ENCODE data around the gene IKBKG.
"Not testable (repeated sequence)": the region's sequence is repeated elsewhere in the genome, so short reads cannot be mapped to it uniquely, and the experiment has no call there.

GRCh38 chrX:154558060-154558690, 10.8 kb downstream of the IKBKG start:
- not testable (repeated sequence) for TF ChIP-seq ZNF562 (CRISPR knock-in tag; IDR thresholded peaks at IDR 0.05; ENCODE audit: borderline replicate concordance); TCF7L2 (IDR thresholded peaks at IDR 0.05; ENCODE audit: low read depth, low read length); FOXA1 (IDR thresholded peaks at IDR 0.05); FOXA1 (CRISPR knock-in tag; IDR thresholded peaks at IDR 0.05); SMC3 (IDR thresholded peaks at IDR 0.05; ENCODE audit: low read length); HNRNPUL1 (IDR thresholded peaks at IDR 0.05; ENCODE audit: low read depth, low read length); ZZZ3 (CRISPR knock-in tag; IDR thresholded peaks at IDR 0.05; ENCODE audit: borderline replicate concordance); BORCS8-MEF2B (CRISPR knock-in tag; IDR thresholded peaks at IDR 0.05); CTCF (CRISPR knock-in tag; IDR thresholded peaks at IDR 0.05); ETV5 (CRISPR knock-in tag; IDR thresholded peaks at IDR 0.05; ENCODE audit: borderline replicate concordance)
- TF ChIP-seq, protein P1, sequence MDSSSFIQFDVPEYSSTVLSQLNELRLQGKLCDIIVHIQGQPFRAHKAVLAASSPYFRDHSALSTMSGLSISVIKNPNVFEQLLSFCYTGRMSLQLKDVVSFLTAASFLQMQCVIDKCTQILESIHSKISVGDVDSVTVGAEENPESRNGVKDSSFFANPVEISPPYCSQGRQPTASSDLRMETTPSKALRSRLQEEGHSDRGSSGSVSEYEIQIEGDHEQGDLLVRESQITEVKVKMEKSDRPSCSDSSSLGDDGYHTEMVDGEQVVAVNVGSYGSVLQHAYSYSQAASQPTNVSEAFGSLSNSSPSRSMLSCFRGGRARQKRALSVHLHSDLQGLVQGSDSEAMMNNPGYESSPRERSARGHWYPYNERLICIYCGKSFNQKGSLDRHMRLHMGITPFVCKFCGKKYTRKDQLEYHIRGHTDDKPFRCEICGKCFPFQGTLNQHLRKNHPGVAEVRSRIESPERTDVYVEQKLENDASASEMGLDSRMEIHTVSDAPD (CRISPR knock-in tag; IDR thresholded peaks at IDR 0.05), result not testable (repeated sequence)
